Transverse colon (tissue), 4 donors: ENCODE data around the gene FMO1. TPM values are rescaled to one million over a fixed set of nuclear protein-coding genes. Genes with fewer than 3 reads are reported as not detected.
"Not testable (repeated sequence)": the region's sequence is repeated elsewhere in the genome, so short reads cannot be mapped to it uniquely, and the experiment has no call there.

Source experiments
- DNase-seq: peaks from one replicate; pipeline ENCODE4 v3.0.0-alpha.2; 2019
- H3K27ac ChIP-seq, 4 donors: fragments of 200-600 bp; sonication (generic); 2 replicates each; pipeline ENCODE4 v1.5.1; 2016 to 2018; ENCODE audit warnings: inconsistent platforms in 4 of 4
- H3K27me3 ChIP-seq: fragments of 200-600 bp; sonication (generic); 2 replicates; pipeline ENCODE4 v1.5.1; 2017; ENCODE audit warnings: inconsistent platforms
- H3K36me3 ChIP-seq, 4 donors: fragments of 200-600 bp; sonication (generic); 2 replicates each; pipeline ENCODE4 v1.5.1; 2017 to 2019; ENCODE audit warnings: inconsistent platforms in 4 of 4
- H3K4me1 ChIP-seq, 4 donors: fragments of 200-600 bp; sonication (generic); 2 replicates each; pipeline ENCODE4 v1.5.1; 2017 to 2020; ENCODE audit warnings: inconsistent platforms in 4 of 4
- H3K4me3 ChIP-seq, 4 donors: fragments of 200-600 bp; sonication (generic); 1 replicate in 1 of 4; 2 replicates in 3 of 4; pipeline versions ENCODE4 v1.5.1 to v1.6.1; 2017 to 2019; ENCODE audit warnings: inconsistent platforms in 4 of 4
- H3K9me3 ChIP-seq, 2 donors: fragments of 200-600 bp; sonication (generic); 2 replicates each; pipeline ENCODE4 v1.5.1; 2017 to 2019; ENCODE audit warnings: inconsistent platforms in 2 of 2
- EP300 ChIP-seq: sonication (generic); formaldehyde crosslinking; IDR thresholded peaks from one replicate; pipeline ENCODE4 v1.6.1; 2017; ENCODE audit warnings: antibody characterized with exemption, low read depth
- POLR2A ChIP-seq: fragments of 450-650 bp; IDR thresholded peaks from one replicate; pipeline ENCODE4 v1.6.1; 2016; ENCODE audit warnings: antibody characterized with exemption, mild to moderate bottlenecking, moderate library complexity
- POLR2AphosphoS5 ChIP-seq, 3 donors: sonication (generic); formaldehyde crosslinking; IDR thresholded peaks; one replicate each; pipeline ENCODE4 v1.6.1; 2016; ENCODE audit warnings: antibody characterized with exemption in 3 of 3
- WGBS, 2 donors: methylation state at CpG; one replicate each; pipeline ENCODE4 v1.1.5; 2018; ENCODE audit warnings: low coverage in 1 of 2; 5-methylcytosine and 5-hydroxymethylcytosine counted together
- in situ Hi-C, 4 donors: fragments of 200-750 bp; cut with MboI; loops; one replicate each; pipeline versions ENCODE4 v1.15.0 to v1.15.1; 2017; ENCODE audit warnings: low sequenced_read_pairs in 3 of 4, low pct_ligation_motif_present in 1 of 4, low pct_unique_long_range_greater_than_20kb in 1 of 4
- intact Hi-C: fragments of 100-400 bp; cut with DNase I; formaldehyde crosslinking; loops from one replicate; pipeline ENCODE4 v1.15.1; 2023; ENCODE audit warnings: low total_unique reads
- total RNA-seq, 4 donors: library from RNA; depleted of rRNA; stranded (reverse); fragments of >200 nt; gene quantifications; one replicate each; pipeline ENCODE4 v1.1.0, GENCODE V29; 2016
- TF ChIP-seq, protein P1 (sequence below), 5 experiments: fragments of 200-600 bp in 3 of 5; fragments of 450-650 bp in 2 of 5; sonication (generic) in 3 of 5; IDR thresholded peaks; 1 replicate in 2 of 5; 2 replicates in 3 of 5; pipeline ENCODE4 v1.5.1; 2016 to 2017; ENCODE audit warnings: antibody characterized with exemption in 5 of 5, inconsistent platforms in 3 of 5, mild to moderate bottlenecking in 2 of 5, moderate library complexity in 1 of 5

The FMO1 gene
- total RNA-seq, 4 donors from 2014 or later: not detected

DNA sequence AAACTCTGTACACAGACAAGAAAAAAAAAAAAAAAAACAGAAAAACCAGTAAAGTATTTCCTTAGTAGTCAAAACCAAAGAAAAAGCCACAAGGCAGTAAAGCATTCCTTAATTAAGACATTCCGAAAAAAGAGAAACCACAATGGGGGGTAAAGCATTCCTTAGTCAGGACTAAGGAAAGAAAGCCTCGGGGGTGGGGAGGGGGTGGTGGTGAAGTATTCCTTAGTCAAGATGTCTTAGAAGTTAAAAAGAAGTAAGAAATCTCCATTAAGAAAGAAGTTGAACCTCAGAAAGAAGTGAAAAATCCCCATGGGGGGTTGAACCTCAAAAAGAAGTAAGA, 28.2 kb upstream of the FMO1 start:
- H3K36me3 ChIP-seq: no peaks in the 10 kb centered on the region
- peak overlapping the region; percentile 30 to 45 (median 32) for H3K27ac ChIP-seq
- 30 to 50% methylated on average over 2 of the region's 2 CpGs for WGBS, 2 donors
- TF ChIP-seq EP300 (no peak), POLR2A (no peak), POLR2AphosphoS5 (IDR thresholded peaks at IDR 0.05) (no peak)
- TF ChIP-seq, protein P1, sequence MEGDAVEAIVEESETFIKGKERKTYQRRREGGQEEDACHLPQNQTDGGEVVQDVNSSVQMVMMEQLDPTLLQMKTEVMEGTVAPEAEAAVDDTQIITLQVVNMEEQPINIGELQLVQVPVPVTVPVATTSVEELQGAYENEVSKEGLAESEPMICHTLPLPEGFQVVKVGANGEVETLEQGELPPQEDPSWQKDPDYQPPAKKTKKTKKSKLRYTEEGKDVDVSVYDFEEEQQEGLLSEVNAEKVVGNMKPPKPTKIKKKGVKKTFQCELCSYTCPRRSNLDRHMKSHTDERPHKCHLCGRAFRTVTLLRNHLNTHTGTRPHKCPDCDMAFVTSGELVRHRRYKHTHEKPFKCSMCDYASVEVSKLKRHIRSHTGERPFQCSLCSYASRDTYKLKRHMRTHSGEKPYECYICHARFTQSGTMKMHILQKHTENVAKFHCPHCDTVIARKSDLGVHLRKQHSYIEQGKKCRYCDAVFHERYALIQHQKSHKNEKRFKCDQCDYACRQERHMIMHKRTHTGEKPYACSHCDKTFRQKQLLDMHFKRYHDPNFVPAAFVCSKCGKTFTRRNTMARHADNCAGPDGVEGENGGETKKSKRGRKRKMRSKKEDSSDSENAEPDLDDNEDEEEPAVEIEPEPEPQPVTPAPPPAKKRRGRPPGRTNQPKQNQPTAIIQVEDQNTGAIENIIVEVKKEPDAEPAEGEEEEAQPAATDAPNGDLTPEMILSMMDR (IDR thresholded peaks at IDR 0.05): no peak
- no peak overlapping the region for H3K4me3 ChIP-seq
- no peaks in the 10 kb centered on the region for H3K9me3 ChIP-seq
- in situ Hi-C loops: loop anchor here in 1 of 4 donors (10.0 kb wide), 1 partner anchor 135 kb away; no protein-coding TSS in a partner anchor
- intact Hi-C loops: no loop called here
- no peak for DNase-seq
- no peaks in the 10 kb centered on the region for H3K27me3 ChIP-seq
- H3K4me1 ChIP-seq: peaks cover 4 to 18% (median 11%) of the 10 kb centered on the region in 4 donors

DNA sequence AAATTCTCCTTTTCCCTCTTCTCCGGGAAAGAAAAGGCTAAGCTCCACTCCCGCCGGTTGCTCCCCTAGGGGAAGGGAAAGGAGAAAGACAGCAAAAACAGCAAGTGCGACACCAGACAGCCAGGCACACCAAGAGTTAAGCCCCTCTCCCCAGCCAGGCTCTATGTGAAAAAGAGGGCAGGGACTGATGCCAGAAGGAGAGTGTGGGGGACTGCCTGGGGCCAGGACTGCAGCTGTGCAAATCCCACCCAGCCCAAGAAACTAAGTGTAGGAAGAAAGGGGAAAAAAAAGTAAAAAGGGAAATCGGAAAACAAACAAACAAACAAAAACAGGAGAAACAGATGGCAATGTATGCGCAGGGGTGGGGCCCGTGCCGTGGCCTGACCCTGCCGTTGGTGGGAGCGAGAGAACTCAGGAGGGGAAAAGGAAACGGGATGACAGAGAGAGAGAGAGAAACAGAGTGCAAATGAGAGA, 27.7 kb upstream of the FMO1 start:
- no peak overlapping the region for H3K4me3 ChIP-seq
- TF ChIP-seq, protein P1 (IDR thresholded peaks at IDR 0.05): no peak
- TF ChIP-seq POLR2A (no peak), POLR2AphosphoS5 (IDR thresholded peaks at IDR 0.05) (no peak), EP300 (no peak)
- no peaks in the 10 kb centered on the region for H3K27me3 ChIP-seq
- peak overlapping the region; percentile 30 to 45 (median 32) for H3K27ac ChIP-seq
- peaks cover 4 to 18% (median 11%) of the 10 kb centered on the region in 4 donors for H3K4me1 ChIP-seq
- no peaks in the 10 kb centered on the region for H3K36me3 ChIP-seq
- no peak for DNase-seq
- H3K9me3 ChIP-seq: no peaks in the 10 kb centered on the region
- intact Hi-C loops: no loop called here
- in situ Hi-C loops: loop anchor here in 1 of 4 donors (10.0 kb wide), 1 partner anchor 136 kb away; no protein-coding TSS in a partner anchor
- 68 to 71% methylated on average over 11 of the region's 11 CpGs for WGBS, 2 donors

DNA sequence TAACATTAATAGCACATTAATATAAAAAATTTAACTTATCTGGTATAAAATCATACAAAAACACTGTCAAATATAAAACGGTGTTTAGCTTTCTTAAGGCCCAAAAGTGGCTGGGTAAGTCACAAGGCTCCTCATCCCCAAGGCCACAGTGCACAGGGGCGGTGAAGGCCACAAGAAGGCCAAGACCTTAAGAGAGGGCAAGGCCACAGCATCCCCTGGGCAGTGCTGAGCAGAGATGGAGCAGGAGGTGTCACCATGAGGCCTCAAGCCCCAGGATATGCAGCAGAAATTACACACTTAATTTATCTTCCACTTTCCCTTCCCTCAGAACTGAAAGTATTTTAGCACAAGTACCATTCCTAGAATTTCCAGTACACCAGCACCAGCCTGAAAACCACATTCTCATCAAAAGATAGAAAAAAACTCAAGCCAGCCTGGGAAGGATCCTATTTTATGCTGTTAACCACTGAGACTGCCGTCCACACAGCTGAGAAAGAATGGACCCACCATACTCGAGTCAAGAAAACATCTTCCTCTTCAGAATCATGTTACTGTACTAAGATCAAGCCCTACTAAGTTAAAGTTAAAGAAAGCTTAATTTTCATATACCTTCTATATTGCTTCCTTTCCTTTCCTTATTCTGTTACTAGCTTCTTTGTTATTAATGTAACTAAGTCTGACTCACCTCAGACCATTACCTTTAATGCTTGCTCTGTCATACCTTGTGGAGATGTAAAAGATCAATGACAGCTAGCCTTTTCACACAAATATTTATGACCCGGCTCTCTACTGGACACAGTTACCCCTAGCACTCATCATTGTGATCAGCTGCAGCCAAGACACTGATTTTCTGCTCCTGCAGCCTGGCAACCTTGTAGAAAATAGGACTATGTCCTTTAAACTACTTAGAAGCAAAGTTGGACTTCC, 26.4 kb upstream of the FMO1 start:
- intact Hi-C loops (no loop called here), in situ Hi-C loops (loop anchor here in 1 of 4 donors (10.0 kb wide), 1 partner anchor 137 kb away; no protein-coding TSS in a partner anchor)
- no peaks in the 10 kb centered on the region for H3K36me3 ChIP-seq
- H3K27me3 ChIP-seq: no peaks in the 10 kb centered on the region
- H3K9me3 ChIP-seq: no peaks in the 10 kb centered on the region
- H3K4me1 ChIP-seq: peaks cover 4 to 18% (median 11%) of the 10 kb centered on the region in 4 donors
- WGBS, 2 donors: 58 to 62% methylated on average over 2 to 5 of the region's 5 CpGs
- H3K27ac ChIP-seq: peak overlapping the region in 1 of 4 donors; percentile 48
- DNase-seq: no peak
- H3K4me3 ChIP-seq: no peak overlapping the region
- TF ChIP-seq EP300: no peak

DNA sequence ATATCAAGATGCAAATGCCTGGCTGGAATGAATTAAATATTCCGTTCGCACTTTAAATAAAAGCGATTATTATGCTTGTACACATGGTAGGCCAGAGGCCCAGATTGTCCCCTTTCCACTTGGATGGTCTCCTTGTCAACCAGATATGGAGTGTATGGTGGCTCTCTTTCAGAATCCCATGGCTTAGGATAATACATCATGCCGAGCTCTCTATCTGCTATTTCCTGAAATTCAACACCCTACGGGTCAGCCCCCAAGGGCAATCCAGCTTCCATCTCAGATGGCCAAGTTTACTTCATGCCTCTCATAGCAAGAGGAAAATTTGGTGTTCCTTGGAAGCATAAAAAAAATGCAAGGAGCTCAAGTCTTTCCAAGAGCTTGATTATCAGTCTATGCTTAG, 25.4 kb upstream of the FMO1 start:
- H3K27ac ChIP-seq: no peak overlapping the region
- intact Hi-C loops: no loop called here
- no peaks in the 10 kb centered on the region for H3K27me3 ChIP-seq
- TF ChIP-seq POLR2A (no peak), POLR2AphosphoS5 (IDR thresholded peaks at IDR 0.05) (no peak), EP300 (no peak)
- TF ChIP-seq, protein P1 (IDR thresholded peaks at IDR 0.05): no peak
- DNase-seq: no peak
- H3K4me1 ChIP-seq: peaks cover 4 to 18% (median 11%) of the 10 kb centered on the region in 4 donors
- H3K9me3 ChIP-seq: no peaks in the 10 kb centered on the region
- WGBS, 2 donors: 74 to 76% methylated on average over 5 of the region's 5 CpGs
- H3K36me3 ChIP-seq: no peaks in the 10 kb centered on the region
- no peak overlapping the region for H3K4me3 ChIP-seq
- in situ Hi-C loops: loop anchor here in 1 of 4 donors (10.0 kb wide), 1 partner anchor 138 kb away; no protein-coding TSS in a partner anchor

DNA sequence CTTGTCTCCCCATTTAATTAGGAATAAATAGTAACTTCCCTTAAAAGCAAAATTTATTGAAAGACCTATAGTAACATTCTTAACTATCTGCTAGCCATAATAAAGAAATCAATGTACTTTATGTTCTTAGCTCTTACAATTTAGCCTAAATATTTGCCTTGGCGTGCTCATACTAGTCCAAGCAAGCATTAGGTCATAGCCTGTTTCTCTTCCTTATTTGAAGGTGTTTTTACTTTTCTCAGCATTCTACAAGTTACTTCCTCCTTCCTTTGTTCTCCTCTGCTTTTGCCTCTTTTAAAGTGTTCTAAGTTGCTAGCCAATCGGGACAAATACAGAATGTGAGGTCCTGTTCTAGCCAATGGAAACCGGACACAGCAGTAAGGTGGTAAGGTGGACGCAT, 24.0 kb upstream of the FMO1 start:
- intact Hi-C loops, H3K9me3 ChIP-seq, H3K27me3 ChIP-seq, H3K4me3 ChIP-seq, DNase-seq, H3K36me3 ChIP-seq: not testable (repeated sequence)
- Histone ChIP-seq H3K4me1 (peaks cover 4 to 12% (median 9%) of the 10 kb centered on the region in 4 donors), H3K27ac (peak overlapping the region in 3 of 4 donors; percentile 8 to 45 (median 17))
- in situ Hi-C loops: loop anchor here in 1 of 4 donors (10.0 kb wide), 1 partner anchor 139 kb away; no protein-coding TSS in a partner anchor
- 59 to 73% methylated on average over 3 to 4 of the region's 4 CpGs for WGBS, 2 donors
